ENCODE measurements around the gene TTC6.

The TTC6 gene

DNA sequence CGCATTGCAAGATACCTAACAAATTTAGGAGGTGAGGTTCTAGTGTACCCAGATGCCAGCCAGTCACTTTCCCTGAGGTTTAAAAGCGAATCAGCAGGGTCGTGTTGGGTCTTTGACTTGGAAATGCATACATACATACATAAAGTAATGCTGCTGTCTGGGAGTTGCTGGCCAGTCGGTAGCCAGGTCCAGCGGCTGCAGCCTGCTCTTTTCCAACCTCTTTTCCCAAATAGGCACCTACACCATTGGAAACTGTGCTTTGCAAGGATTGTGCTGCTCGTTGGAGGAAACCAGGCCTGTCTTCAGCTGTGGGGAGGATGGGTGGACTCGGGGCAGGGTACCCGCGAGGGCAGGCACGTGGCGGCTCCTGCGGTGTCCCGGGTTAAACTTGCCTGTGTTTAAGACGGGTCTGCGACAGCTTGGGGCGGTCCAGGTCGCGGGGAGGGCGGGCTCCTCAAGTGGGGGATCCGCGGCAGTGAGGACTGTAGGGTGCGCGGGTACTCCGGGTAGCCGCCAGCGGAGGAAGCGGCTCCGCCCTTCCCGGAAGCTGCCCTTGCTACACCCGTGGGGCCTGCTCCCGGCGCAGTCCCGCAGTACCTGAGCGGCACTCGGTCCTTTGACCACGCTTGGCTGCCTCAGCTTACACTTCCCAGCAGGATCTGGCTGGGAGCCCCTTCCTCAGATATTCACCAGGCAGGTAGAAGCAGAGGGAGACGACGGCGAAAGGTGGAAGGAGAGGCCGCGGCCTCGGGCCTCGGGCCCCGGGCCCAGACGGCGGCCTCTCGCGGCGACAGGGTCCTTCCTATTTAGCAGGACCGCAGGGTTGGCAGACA is 2.7 kb downstream of the TTC6 start:
- no peak for DNase-seq

GRCh38 chr14:37598747-37599506 is 3.5 kb downstream of the TTC6 start:
- no peak for DNase-seq

- DNase-seq = no peak
Measured at GRCh38 chr14:37599507-37600368, 4.3 kb downstream of the TTC6 start.

GRCh38 chr14:37600880-37601741 is 5.7 kb downstream of the TTC6 start:
- DNase-seq = no peak

GRCh38 chr14:37601865-37602264 is 6.4 kb downstream of the TTC6 start:
- DNase-seq = no peak

GRCh38 chr14:37602605-37603453 is 7.4 kb downstream of the TTC6 start:
- DNase-seq = no peak

DNA sequence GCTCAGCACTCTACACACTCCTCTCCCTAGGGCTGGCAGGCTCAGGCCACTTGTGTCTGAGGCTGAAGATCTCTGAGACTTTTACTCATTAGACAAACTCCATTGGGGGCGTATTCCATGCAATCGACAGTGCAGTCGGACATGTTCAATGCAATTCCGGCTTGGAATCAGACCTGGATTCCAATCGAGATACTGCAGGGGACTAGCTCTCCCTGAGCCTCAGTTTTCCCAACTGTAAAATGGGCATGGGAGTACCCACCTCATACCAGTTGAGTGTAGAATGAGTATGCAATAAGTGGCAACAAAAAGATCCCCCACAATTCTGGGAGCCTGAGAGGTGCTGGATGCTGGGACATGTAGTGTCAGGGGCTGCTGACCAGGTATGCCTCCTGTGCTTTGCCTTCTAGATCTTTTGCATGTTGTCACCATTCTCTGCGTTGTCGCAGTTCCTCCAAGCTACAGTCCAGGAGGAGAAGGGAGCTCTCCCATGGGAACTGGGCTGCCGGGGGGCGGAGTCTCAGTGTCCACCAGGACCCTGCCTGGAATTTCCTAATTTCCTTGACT is 8.3 kb downstream of the TTC6 start:
- no peak for DNase-seq

DNA sequence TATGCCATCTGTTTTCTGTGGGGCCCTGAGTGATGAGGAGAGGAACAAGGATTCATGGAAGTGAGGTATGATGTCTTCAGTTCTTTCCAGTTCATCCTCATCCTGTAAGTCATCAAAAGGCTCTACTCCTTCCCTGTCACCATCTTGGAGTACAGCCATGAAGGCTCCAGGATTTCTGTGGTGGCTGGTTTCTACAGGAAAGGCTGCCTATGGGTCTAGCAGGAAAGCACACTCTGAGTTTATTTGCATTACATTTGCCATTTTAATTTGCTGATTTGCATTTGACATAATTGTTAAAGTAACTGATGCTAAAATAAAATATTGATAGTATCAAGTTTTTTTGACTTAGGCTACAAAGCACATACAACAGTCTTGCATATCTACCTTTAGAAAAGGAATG is 11.2 kb downstream of the TTC6 start:
- no peak for DNase-seq

- DNase-seq = no peak
Measured at GRCh38 chr14:37608649-37609048, 13.2 kb downstream of the TTC6 start.

GRCh38 chr14:37610945-37611523 is 15.6 kb downstream of the TTC6 start:
- no peak for DNase-seq

DNA sequence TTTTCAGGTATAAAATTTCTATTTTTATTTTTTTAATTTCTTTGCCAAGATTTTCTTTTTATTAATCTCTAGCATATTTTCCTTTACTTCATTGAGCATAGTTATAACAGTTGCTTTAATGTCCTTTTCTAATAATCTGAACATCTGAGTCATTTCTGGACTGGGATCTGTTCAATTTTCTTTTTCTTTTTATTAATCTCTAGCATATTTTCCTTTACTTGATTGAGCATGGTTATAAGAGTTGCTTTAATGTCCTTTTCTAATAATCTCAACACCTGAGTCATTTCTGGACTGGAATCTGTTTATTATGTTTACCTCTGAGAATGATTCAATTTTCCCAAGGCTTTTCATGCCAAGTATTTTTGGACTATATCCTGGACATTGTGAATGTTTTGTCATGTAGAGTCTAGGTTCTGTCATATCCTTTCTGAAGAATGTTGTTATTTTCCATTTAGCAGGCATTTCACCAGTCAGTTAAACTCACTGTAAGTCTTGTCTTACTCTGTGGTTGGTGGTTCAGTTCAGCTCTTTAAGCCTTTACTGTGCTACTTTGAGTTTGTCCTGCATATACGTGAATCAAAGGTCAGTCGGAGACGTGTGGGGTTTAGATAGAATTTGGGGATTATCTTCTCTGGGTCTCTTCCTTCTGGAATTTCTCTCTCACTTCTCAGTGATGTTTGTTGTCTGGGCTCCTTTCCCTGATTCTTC is 20.3 kb downstream of the TTC6 start:
- no peak for DNase-seq

GRCh38 chr14:37616853-37617252 is 21.4 kb downstream of the TTC6 start:
- no peak for DNase-seq

- no peak for DNase-seq
Measured at GRCh38 chr14:37617864-37618365, 22.5 kb downstream of the TTC6 start.

GRCh38 chr14:37618498-37619028 is 23.1 kb downstream of the TTC6 start:
- DNase-seq = no peak

DNA sequence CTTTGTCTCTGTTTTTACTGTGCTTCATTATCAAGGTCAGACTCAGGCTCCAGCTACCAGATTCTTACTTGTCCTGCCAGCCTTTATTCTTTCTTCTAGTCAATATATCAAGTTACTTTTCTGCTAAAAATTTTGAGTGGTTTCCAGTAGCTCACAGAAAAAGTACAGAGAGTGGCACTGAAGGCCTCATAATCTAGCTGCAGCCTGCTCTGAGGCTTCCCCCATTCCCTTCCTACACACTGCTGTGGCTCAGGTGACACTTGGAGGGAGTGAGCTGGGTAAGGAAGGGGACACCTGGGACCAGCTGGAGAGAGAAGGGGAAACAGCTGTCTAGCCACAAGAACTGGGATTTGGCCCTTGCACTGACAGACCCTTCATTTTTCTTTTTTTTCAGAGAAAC is 25.4 kb downstream of the TTC6 start:
- DNase-seq = no peak

- no peak for DNase-seq
Measured at GRCh38 chr14:37622231-37622923, 26.9 kb downstream of the TTC6 start.

DNA sequence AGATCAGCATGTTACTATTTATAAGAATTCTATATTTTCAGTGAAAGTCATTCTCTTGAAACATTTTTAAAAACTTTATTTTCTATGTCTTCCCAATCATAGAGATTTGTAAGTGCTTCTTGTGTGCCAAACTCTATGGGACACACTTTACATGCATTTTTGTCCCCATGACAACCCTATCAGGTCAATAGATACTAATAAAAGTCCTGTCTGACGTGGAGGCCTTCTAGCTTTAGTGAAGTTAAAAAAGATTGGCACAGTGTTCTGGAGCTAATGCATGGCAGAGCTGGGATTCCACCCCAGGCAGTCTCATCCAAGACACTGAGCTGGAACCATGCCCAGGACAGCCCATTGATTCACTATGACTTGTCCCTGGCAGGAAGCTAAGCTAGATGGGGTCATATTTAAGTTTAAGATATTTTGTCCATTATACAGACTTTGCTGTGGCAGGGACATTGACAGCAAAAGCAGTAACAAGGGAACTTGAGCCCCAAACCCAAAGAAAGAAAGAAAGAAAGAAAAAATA is 28.1 kb downstream of the TTC6 start:
- no peak for DNase-seq

DNA sequence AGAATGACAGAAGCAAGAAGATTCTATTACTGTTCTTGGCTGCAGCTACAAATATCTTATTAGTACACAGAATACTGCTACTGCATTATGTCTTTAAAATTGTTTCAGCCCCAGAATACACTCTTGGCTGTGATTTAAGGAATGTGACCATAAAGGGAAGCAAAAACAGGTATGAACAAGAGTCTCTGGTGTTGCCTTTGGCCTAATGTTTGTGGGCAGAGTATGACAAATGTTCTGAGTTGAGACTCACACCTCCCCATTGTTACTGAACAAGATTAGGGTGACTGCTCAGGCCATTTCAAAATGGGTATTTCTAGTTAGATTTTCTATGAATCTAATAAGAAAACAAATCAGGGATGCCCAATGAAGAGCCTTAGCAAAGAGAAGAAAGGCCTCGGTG is 28.5 kb downstream of the TTC6 start:
- DNase-seq = no peak
